H9 (cell line): Measurements from ENCODE around the gene MIEF2. TPM values are rescaled to one million over a fixed set of nuclear protein-coding genes. Genes with fewer than 3 reads are reported as not detected.

Experiments used
- DNase-seq: peaks from one replicate; pipeline ENCODE4 v3.0.0-alpha.2; 2017
- H2AFZ ChIP-seq: one replicate; pipeline ENCODE4 v1.6.1; 2013; ENCODE audit warnings: mild to moderate bottlenecking, low read length, control low read depth, moderate library complexity
- H2AK5ac ChIP-seq: 2 replicates; pipeline ENCODE4 v1.6.1; 2013; ENCODE audit warnings: low read length, control low read depth, mixed read lengths; ENCODE audit not compliant: insufficient read length
- H2BK120ac ChIP-seq: one replicate; pipeline ENCODE4 v1.6.1; 2013; ENCODE audit warnings: low read depth, mild to moderate bottlenecking, low read length, control low read depth, inconsistent platforms; ENCODE audit not compliant: poor library complexity, severe bottlenecking
- H2BK12ac ChIP-seq: 2 replicates; pipeline ENCODE4 v1.6.1; 2013; ENCODE audit warnings: low read length, control low read depth, mixed read lengths, low read depth; ENCODE audit not compliant: insufficient read length
- H2BK15ac ChIP-seq: 2 replicates; pipeline ENCODE4 v1.6.1; 2013; ENCODE audit warnings: low read depth, low read length, control low read depth
- H2BK20ac ChIP-seq: one replicate; pipeline ENCODE4 v1.6.1; 2013; ENCODE audit warnings: low read depth, mild to moderate bottlenecking, low read length, control low read depth, inconsistent platforms; ENCODE audit not compliant: poor library complexity, severe bottlenecking
- H2BK5ac ChIP-seq: 2 replicates; pipeline ENCODE4 v1.6.1; 2013; ENCODE audit warnings: low read length, control low read depth, mixed read lengths; ENCODE audit not compliant: insufficient read length
- H3K14ac ChIP-seq: 2 replicates; pipeline ENCODE4 v1.6.1; 2013; ENCODE audit warnings: low read length, control low read depth; ENCODE audit not compliant: insufficient read depth
- H3K18ac ChIP-seq: 2 replicates; pipeline ENCODE4 v1.6.1; 2013; ENCODE audit warnings: low read depth, mild to moderate bottlenecking, mixed read lengths, low read length, control low read depth; ENCODE audit not compliant: insufficient read length
- H3K23ac ChIP-seq: 2 replicates; pipeline ENCODE4 v1.6.1; 2013; ENCODE audit warnings: low read length, control low read depth, mixed read lengths, low read depth; ENCODE audit not compliant: insufficient read length
- H3K23me2 ChIP-seq: 2 replicates; pipeline ENCODE4 v1.6.1; 2013; ENCODE audit warnings: low read depth, mild to moderate bottlenecking, mixed read lengths, low read length, control low read depth; ENCODE audit not compliant: insufficient read length, poor library complexity, severe bottlenecking
- H3K27ac ChIP-seq: 2 replicates; pipeline ENCODE4 v1.5.1; 2013; ENCODE audit warnings: low read length, control low read depth, mixed read lengths, low read depth; ENCODE audit not compliant: insufficient read length
- H3K27me3 ChIP-seq: 2 replicates; pipeline ENCODE4 v1.6.1; 2013; ENCODE audit warnings: low read length, control low read depth, inconsistent platforms; ENCODE audit not compliant: insufficient read depth
- H3K4ac ChIP-seq: 2 replicates; pipeline ENCODE4 v1.6.1; 2013; ENCODE audit warnings: low read depth, mild to moderate bottlenecking, control low read depth, inconsistent platforms, low read length, moderate library complexity
- H3K4me1 ChIP-seq: 2 replicates; pipeline ENCODE4 v1.6.1; 2013; ENCODE audit warnings: low read length, control low read depth, inconsistent platforms; ENCODE audit not compliant: insufficient read depth
- H3K4me2 ChIP-seq: 2 replicates; pipeline ENCODE4 v1.6.1; 2013; ENCODE audit warnings: low read length, control low read depth, mixed read lengths; ENCODE audit not compliant: insufficient read length, insufficient read depth
- H3K56ac ChIP-seq: 2 replicates; pipeline ENCODE4 v1.6.1; 2013; ENCODE audit warnings: low read depth, mild to moderate bottlenecking, mixed read lengths, low read length, control low read depth; ENCODE audit not compliant: insufficient read length
- H3K79me1 ChIP-seq: 2 replicates; pipeline ENCODE4 v1.6.1; 2013; ENCODE audit warnings: low read depth, mild to moderate bottlenecking, moderate library complexity, low read length, control low read depth, inconsistent platforms; ENCODE audit not compliant: insufficient read depth, poor library complexity, severe bottlenecking
- H3K79me2 ChIP-seq: 2 replicates; pipeline ENCODE4 v1.6.1; 2013; ENCODE audit warnings: low read length, control low read depth, inconsistent platforms; ENCODE audit not compliant: insufficient read depth
- H3K9ac ChIP-seq: 2 replicates; pipeline ENCODE4 v1.6.1; 2013; ENCODE audit warnings: low read length, control low read depth, mixed read lengths; ENCODE audit not compliant: insufficient read length; ENCODE audit errors: extremely low read depth
- H3K9me3 ChIP-seq: one replicate; pipeline ENCODE4 v1.6.1; 2013; ENCODE audit warnings: low read depth, low read length, inconsistent platforms; ENCODE audit not compliant: control insufficient read depth
- H3T11ph ChIP-seq: one replicate; pipeline ENCODE4 v1.6.1; 2013; ENCODE audit warnings: mild to moderate bottlenecking, low read length, control low read depth, inconsistent platforms
- H4K20me1 ChIP-seq: one replicate; pipeline ENCODE4 v1.6.1; 2013; ENCODE audit not compliant: control insufficient read depth, insufficient read length, insufficient read depth
- H4K5ac ChIP-seq: 2 replicates; pipeline ENCODE4 v1.6.1; 2013; ENCODE audit warnings: low read depth, mild to moderate bottlenecking, mixed read lengths, low read length, control low read depth; ENCODE audit not compliant: insufficient read length
- H4K8ac ChIP-seq: replicated peaks from 2 replicates; pipeline ENCODE4 v1.6.1; 2013; ENCODE audit warnings: low read length, control low read depth, mixed read lengths, low read depth; ENCODE audit not compliant: insufficient read length
- H4K91ac ChIP-seq: 2 replicates; pipeline ENCODE4 v1.6.1; 2013; ENCODE audit warnings: low read depth, mild to moderate bottlenecking, moderate library complexity, mixed read lengths, low read length, control low read depth; ENCODE audit not compliant: insufficient read length
- H3K27ac Mint-ChIP-seq, 3 experiments: 2 replicates in 2 of 3; 3 replicates in 1 of 3; pipeline ENCODE4 v1.8.0; 2020 to 2021; ENCODE audit warnings: mixed read lengths in 3 of 3, mild to moderate bottlenecking in 1 of 3, moderate library complexity in 1 of 3
- H3K27me3 Mint-ChIP-seq: 2 replicates; pipeline ENCODE4 v1.8.0; 2021; ENCODE audit warnings: low read depth, mild to moderate bottlenecking, moderate library complexity, mixed read lengths
- H3K36me3 Mint-ChIP-seq, 3 experiments: 2 replicates in 2 of 3; 3 replicates in 1 of 3; pipeline ENCODE4 v1.8.0; 2020 to 2021; ENCODE audit warnings: low read depth in 3 of 3, mixed read lengths in 3 of 3; ENCODE audit not compliant: insufficient read depth in 1 of 3
- H3K4me1 Mint-ChIP-seq, 2 experiments: 2 replicates each; pipeline ENCODE4 v1.8.0; 2020; ENCODE audit warnings: mixed read lengths in 2 of 2
- H3K4me3 Mint-ChIP-seq, 2 experiments: 2 replicates in 1 of 2; 3 replicates in 1 of 2; pipeline ENCODE4 v1.8.0; 2020 to 2021; ENCODE audit warnings: mild to moderate bottlenecking in 2 of 2, mixed read lengths in 2 of 2, moderate library complexity in 1 of 2
- H3K9me3 Mint-ChIP-seq, 2 experiments: 2 replicates in 1 of 2; 3 replicates in 1 of 2; pipeline ENCODE4 v1.8.0; 2020; ENCODE audit warnings: mild to moderate bottlenecking in 2 of 2, mixed read lengths in 2 of 2, moderate library complexity in 1 of 2
- WGBS: extraction: QIAGEN DNeasy Blood & Tissue Kit; methylation state at CpG from one replicate; pipeline ENCODE4 v1.1.7; 2013; ENCODE audit warnings: missing lambda C conversion rate, low lambda C conversion rate, mixed read lengths; ENCODE audit not compliant: insufficient read length; ENCODE audit errors: extremely low coverage; 5-methylcytosine and 5-hydroxymethylcytosine counted together
- total RNA-seq: library from RNA; stranded (reverse); gene quantifications from 2 replicates; pipeline ENCODE4 v1.2.1, GENCODE V29; 2021
- TF ChIP-seq, protein P1 (sequence below): fragments of 200-600 bp; sonication (generic); conservative IDR thresholded peaks from 3 replicates; pipeline ENCODE4 v1.8.0; 2021; ENCODE audit warnings: antibody characterized with exemption, mild to moderate bottlenecking

Gene MIEF2
- total RNA-seq, 1 experiment from 2014 or later = 10.3 TPM

DNA sequence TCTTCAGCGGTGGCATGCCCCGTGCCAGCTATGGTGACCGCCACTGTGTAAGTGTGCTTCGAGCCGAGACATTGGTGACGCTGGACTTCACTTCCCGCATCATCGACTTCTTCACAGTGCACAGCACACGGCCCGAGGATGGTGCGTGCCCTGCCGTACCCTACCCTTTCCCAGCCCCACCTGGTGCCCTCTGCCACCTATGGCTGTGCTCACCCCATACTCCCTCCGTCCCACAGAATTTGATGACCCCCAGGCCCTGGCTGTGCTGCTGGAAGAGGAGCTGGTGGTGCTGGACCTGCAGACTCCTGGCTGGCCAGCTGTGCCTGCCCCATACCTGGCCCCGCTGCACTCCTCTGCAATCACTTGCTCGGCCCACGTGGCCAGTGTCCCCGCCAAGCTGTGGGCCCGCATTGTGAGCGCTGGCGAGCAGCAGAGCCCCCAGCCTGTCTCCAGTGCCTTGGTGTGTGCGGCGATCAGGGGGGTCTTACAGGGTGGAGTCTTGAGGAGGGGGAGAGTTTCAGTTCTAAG lies 25.5 kb upstream of the MIEF2 start:
- no peak overlapping the region; the same call in 1 of the 2 replicates for H3K14ac ChIP-seq
- no peaks in the 10 kb centered on the region for H4K20me1 ChIP-seq

More for the DNA sequence above, 25.5 kb upstream of the MIEF2 start:
- Histone ChIP-seq H3K79me2 (peaks cover 3% of the 10 kb centered on the region; the same call in 1 of the 2 replicates), H3K27me3 (no peaks in the 10 kb centered on the region), H3K4ac (no peak overlapping the region), H3K4me1 (no peaks in the 10 kb centered on the region), H2BK120ac (no peak overlapping the region), H3K9me3 (no peaks in the 10 kb centered on the region), H3K56ac (no peak overlapping the region), H3K18ac (no peak overlapping the region), H2BK12ac (no peak overlapping the region), H2AK5ac (no peak overlapping the region), H2BK20ac (no peak overlapping the region), H3K9ac (no peak overlapping the region), H2BK15ac (no peak overlapping the region), H3T11ph (no peak overlapping the region), H3K79me1 (no peaks in the 10 kb centered on the region), H3K23ac (no peak overlapping the region), H3K27ac (no peak overlapping the region), H2BK5ac (no peak overlapping the region), H4K91ac (no peak overlapping the region), H4K5ac (no peak overlapping the region), H4K8ac (no peak overlapping the region), H2AFZ (no peak overlapping the region), H3K23me2 (no peaks in the 10 kb centered on the region), H3K4me2 (no peak overlapping the region)
- H3K4me3 Mint-ChIP-seq = no peak overlapping the region
- no peaks in the 10 kb centered on the region for H3K27me3 Mint-ChIP-seq
- H3K9me3 Mint-ChIP-seq = no peaks in the 10 kb centered on the region
- peak overlapping the region in 2 of 3 experiments; percentile 39 to 85; a peak in 2 of 7 replicates for H3K27ac Mint-ChIP-seq
- no peak for DNase-seq
- H3K4me1 Mint-ChIP-seq = peaks cover 3 to 8% of the 10 kb centered on the region in 2 experiments; a peak in 3 of 4 replicates
- H3K36me3 Mint-ChIP-seq = peaks cover 20 to 61% (median 61%) of the 10 kb centered on the region in 3 experiments
- WGBS = no CpG with 5 or more reads among the region's 22 CpGs
- TF ChIP-seq, protein P1, sequence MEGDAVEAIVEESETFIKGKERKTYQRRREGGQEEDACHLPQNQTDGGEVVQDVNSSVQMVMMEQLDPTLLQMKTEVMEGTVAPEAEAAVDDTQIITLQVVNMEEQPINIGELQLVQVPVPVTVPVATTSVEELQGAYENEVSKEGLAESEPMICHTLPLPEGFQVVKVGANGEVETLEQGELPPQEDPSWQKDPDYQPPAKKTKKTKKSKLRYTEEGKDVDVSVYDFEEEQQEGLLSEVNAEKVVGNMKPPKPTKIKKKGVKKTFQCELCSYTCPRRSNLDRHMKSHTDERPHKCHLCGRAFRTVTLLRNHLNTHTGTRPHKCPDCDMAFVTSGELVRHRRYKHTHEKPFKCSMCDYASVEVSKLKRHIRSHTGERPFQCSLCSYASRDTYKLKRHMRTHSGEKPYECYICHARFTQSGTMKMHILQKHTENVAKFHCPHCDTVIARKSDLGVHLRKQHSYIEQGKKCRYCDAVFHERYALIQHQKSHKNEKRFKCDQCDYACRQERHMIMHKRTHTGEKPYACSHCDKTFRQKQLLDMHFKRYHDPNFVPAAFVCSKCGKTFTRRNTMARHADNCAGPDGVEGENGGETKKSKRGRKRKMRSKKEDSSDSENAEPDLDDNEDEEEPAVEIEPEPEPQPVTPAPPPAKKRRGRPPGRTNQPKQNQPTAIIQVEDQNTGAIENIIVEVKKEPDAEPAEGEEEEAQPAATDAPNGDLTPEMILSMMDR = no peak
